HG03066 (cell line): ENCODE data around the gene PRICKLE1.

ENCODE experiments used
- ATAC-seq: cut with Tn5 transposase; IDR thresholded peaks from one replicate; pipeline ENCODE4 v1.9.1; 2021; ENCODE audit warnings: low read depth; ENCODE audit not compliant: unreplicated experiment

The PRICKLE1 gene

GRCh38 chr12:42407306-42407705 lies 182.2 kb downstream of the PRICKLE1 start:
- ATAC-seq, result no peak
